ENCODE results near the gene SPEM1. TPM values are rescaled to one million over a fixed set of nuclear protein-coding genes. Genes with fewer than 3 reads are reported as not detected.

Gene SPEM1
- total RNA-seq, 4 donors from 2014 or later: not detected

GRCh38 chr17:7380855-7381683, 39.1 kb upstream of the SPEM1 start, which contains the start of gene TNK1:
Gene TNK1, plus strand, starts transcription at chr17:7381089. Its CDS starts 1,838 bp downstream, at chr17:7382927.
- intact Hi-C loops (cut with DNase I): no loop called here
- peak; percentile 80 to 83 for DNase-seq

DNA sequence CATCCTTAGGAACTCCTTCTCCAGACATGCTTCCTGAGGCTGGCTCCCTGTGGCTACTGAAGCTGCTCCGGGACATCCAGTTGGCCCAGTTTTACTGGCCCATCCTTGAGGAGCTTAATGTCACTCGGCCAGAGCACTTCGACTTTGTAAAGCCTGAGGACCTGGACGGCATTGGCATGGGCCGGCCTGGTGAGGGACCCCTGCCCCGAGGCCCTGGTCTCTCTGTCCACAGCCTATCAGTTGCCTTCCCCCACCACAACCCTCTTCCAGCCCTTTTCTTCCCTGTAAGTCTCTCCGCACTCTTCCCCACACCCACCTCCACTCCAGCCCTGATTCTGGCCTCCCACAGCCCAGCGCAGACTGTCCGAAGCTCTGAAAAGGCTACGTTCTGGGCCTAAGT, 37.2 kb upstream of the SPEM1 start:
- H3K27ac ChIP-seq: no peak overlapping the region
- TF ChIP-seq CTCF (IDR thresholded peaks at IDR 0.05): no peak
- TF ChIP-seq POLR2A (IDR thresholded peaks at IDR 0.05): no peak
- H3K9me3 ChIP-seq: no peaks in the 10 kb centered on the region
- 93 to 94% methylated on average over 9 to 10 of the region's 10 CpGs for whole genome bisulfite sequencing, 2 donors
- H3K4me1 ChIP-seq: peaks cover 15 to 23% of the 10 kb centered on the region in 2 donors
- no peak overlapping the region for H3K4me3 ChIP-seq (replicated peaks in 1 of 3)
- no peaks in the 10 kb centered on the region for H3K36me3 ChIP-seq
- intact Hi-C loops (cut with DNase I): no loop called here
- H3K27me3 ChIP-seq: no peaks in the 10 kb centered on the region
- no peak for DNase-seq

More at GRCh38 chr17:7380855-7381683, 39.1 kb upstream of the SPEM1 start, which contains the start of gene TNK1:
- WGBS, 2 donors: 4 to 7% methylated on average over 33 to 47 of the region's 52 CpGs
- TF ChIP-seq POLR2A (IDR thresholded peaks at IDR 0.05) (peak in 1 of 2 donors; percentile 79), CTCF (IDR thresholded peaks at IDR 0.05) (no peak)
- Histone ChIP-seq H3K36me3 (no peaks in the 10 kb centered on the region), H3K27ac (peak within 1 kb of the TSS in 2 of 3 donors; percentile 49 to 74), H3K9me3 (no peaks in the 10 kb centered on the region), H3K27me3 (no peaks in the 10 kb centered on the region), H3K4me1 (peaks cover 15 to 23% of the 10 kb centered on the region in 2 donors), H3K4me3 (replicated peaks in 1 of 3) (peak within 1 kb of the TSS; percentile 3 to 72 (median 6))

- H3K9me3 ChIP-seq: no peaks in the 10 kb centered on the region
- H3K4me1 ChIP-seq: peaks cover 15 to 23% of the 10 kb centered on the region in 2 donors
- 84 to 95% methylated on average over 5 to 10 of the region's 11 CpGs for WGBS, 2 donors
- H3K36me3 ChIP-seq: no peaks in the 10 kb centered on the region
- no peak for DNase-seq
- H3K27ac ChIP-seq: no peak overlapping the region
- intact Hi-C loops (cut with DNase I): no loop called here
- no peak for TF ChIP-seq CTCF (IDR thresholded peaks at IDR 0.05)
- no peak for TF ChIP-seq POLR2A (IDR thresholded peaks at IDR 0.05)
- no peak overlapping the region for H3K4me3 ChIP-seq (replicated peaks in 1 of 3)
- H3K27me3 ChIP-seq: no peaks in the 10 kb centered on the region
Observed at GRCh38 chr17:7383371-7383741, 36.8 kb upstream of the SPEM1 start.

- Histone ChIP-seq H3K4me3 (replicated peaks in 1 of 3) (peak overlapping the region in 1 of 3 donors; percentile 13), H3K27ac (no peak overlapping the region), H3K36me3 (peaks cover 1 to 5% of the 10 kb centered on the region in 2 donors), H3K4me1 (peaks cover 15 to 23% of the 10 kb centered on the region in 2 donors), H3K9me3 (no peaks in the 10 kb centered on the region), H3K27me3 (no peaks in the 10 kb centered on the region)
- no peak for TF ChIP-seq CTCF (IDR thresholded peaks at IDR 0.05)
- no peak for TF ChIP-seq POLR2A (IDR thresholded peaks at IDR 0.05)
- intact Hi-C loops (cut with DNase I): no loop called here
- peak; percentile 37 to 42 for DNase-seq
- WGBS, 2 donors: 40 to 72% methylated on average over 2 of the region's 65 CpGs
Observed at GRCh38 chr17:7383742-7384488, 36.2 kb upstream of the SPEM1 start.

Measured in thyroid gland (tissue), 4 donors.